Ovary (tissue), 3 donors: ENCODE data around the gene CLDN4.

Source experiments
- CTCF ChIP-seq, 3 donors: fragments of 450-650 bp in 2 of 3; fragments of 200-600 bp in 1 of 3; IDR thresholded peaks; one replicate each; pipeline versions ENCODE4 v1.5.1 to v1.8.0; 2016 to 2022; ENCODE audit warnings: antibody characterized with exemption in 3 of 3, mild to moderate bottlenecking in 1 of 3
- POLR2A ChIP-seq: fragments of 450-650 bp; IDR thresholded peaks from one replicate; pipeline ENCODE4 v1.6.1; 2017; ENCODE audit warnings: antibody characterized with exemption, mild to moderate bottlenecking, moderate library complexity
- donor health status: DM: no; HTN: no; CAD: no.

- peak in 2 of 3 donors; percentile 10 to 29 for TF ChIP-seq CTCF (IDR thresholded peaks at IDR 0.05)
- TF ChIP-seq POLR2A = no peak
Measured at GRCh38 chr7:73865738-73866445, 35.1 kb downstream of the CLDN4 start.
